ENCODE measurements around the gene PROKR1.

GRCh38 chr2:68653034-68653433 lies 9.7 kb downstream of the PROKR1 start:
- TF ChIP-seq CTCF (conservative IDR thresholded peaks at IDR 0.05; ENCODE audit: low read length) (no peak), EZH2phosphoT487 (IDR thresholded peaks at IDR 0.05; ENCODE audit: borderline replicate concordance) (no peak)

Measured in Loucy (cell line).